GM21526 (cell line): ENCODE measurements around the gene GALNS.
"Not testable (repeated sequence)": the region's sequence is repeated elsewhere in the genome, so short reads cannot be mapped to it uniquely, and the experiment has no call there.

Experiments
- ATAC-seq: cut with Tn5 transposase; IDR thresholded peaks from one replicate; pipeline ENCODE4 v1.9.1; 2021; ENCODE audit warnings: moderate library complexity; ENCODE audit not compliant: unreplicated experiment, low FRiP score

Gene GALNS

GRCh38 chr16:88889702-88890352 is 33.1 kb upstream of the GALNS start:
- ATAC-seq: not testable (repeated sequence)

DNA sequence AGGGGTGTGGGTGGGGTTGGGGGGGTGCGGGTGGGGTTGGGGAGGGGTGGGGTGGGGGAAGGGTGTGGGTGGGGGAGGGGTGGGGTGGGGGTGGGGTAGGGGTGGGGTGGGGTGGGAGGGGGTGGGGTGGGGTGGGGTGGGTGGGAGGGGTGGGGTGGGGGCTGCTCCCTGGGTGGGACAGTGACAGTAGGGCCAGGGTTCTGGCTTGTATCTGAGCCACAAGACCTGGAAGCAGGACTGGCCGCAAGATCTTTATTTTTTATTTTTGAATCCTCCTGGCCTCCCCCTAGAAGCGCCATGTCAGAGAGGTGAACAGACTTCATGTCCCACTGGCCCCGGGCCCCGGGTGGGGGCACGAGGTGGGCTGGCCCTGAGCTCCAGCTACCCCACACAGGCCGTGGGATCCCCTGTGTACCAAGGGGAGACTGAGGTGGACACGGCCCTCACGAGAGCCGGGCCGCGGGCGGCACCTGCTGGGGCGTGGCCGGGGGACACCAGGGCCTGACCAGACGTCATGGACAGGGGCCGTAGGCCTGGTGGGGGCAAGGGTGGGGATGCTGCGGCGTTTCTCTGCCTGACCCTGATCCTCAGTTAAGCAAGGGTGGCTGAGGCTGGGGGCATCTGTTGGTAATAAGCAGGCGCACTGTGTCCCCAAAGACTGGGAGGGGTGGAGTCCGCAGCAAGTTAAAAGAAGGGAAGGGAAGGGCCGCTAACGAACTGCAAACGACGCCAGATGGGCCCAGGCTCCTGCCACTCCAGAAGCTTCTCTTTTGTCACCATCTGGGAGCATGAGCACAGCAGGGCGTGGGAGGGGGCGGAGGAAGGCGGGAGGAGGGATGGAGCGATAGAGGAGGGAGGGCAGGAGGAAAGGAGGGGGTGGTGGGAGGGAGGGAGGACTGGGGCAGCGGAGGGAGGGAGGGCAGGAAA is 32.0 kb upstream of the GALNS start:
- no peak for ATAC-seq

- no peak for ATAC-seq
Measured at GRCh38 chr16:88888057-88888456, 31.3 kb upstream of the GALNS start.

DNA sequence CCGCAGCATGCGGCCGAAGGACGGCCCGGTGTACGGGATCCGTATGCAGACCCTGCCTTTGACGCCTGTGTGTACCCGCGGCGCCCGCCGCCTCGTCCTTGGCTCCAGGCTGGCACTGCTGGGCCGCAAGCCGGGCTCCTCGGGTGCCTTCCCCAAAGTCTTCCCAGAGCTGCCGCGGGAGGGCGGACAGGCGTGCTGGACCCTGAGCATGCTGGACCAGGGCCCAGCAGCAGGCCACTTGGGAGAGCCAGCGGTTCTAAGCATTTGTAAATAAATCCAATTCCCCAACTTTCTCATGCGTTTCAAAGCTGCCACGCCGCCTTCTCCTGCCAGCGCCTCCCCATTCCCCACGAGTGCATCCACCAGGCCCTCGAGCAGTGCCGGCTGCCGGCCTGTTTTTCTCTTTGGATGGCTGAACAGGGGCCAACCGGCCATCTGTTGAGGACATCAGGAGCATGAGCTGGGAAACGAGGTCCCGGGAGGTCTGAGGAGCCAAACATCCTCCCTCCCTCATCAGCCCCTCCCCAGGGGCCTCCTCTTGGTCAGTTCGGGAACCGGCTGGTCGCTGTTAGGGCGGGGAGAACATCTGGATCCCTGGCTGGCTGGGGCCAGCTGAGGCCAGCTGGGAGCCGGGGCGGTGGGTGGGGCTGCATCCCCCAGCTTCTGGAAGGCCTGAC is 30.2 kb upstream of the GALNS start:
- no peak for ATAC-seq

GRCh38 chr16:88886420-88886844 is 29.7 kb upstream of the GALNS start:
- no peak for ATAC-seq

DNA sequence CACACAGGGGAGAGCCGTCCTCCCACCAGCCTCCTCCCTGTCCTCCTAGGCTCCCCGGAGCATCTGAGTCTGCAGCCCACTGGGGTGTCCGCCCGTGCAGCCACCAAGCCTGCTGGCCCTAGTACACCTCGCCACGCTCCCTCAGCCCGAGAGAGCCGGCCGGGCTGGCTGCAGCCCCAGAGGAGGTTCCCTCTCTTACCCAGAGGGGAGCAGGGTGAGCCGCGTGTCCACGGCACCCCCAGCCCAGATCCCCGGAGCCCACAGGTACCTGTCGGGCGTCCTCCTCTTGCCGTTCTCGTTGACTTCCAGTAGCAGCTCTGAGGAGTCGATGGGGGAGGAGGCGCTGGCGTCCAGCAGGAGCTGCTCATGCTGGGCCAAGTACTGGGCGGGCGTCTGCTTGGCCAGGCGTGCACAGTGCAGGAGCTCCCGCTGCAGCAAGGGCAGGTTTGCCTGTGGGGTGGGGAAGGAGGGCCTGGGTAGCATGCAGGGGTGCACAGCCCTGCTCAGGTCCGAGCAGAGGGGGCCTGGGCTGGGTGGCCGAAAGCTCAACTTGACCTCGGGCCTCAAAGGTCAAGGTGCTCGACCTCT is 29.0 kb upstream of the GALNS start:
- ATAC-seq: no peak

- ATAC-seq: no peak
Measured at GRCh38 chr16:88884569-88885271, 28.0 kb upstream of the GALNS start.

DNA sequence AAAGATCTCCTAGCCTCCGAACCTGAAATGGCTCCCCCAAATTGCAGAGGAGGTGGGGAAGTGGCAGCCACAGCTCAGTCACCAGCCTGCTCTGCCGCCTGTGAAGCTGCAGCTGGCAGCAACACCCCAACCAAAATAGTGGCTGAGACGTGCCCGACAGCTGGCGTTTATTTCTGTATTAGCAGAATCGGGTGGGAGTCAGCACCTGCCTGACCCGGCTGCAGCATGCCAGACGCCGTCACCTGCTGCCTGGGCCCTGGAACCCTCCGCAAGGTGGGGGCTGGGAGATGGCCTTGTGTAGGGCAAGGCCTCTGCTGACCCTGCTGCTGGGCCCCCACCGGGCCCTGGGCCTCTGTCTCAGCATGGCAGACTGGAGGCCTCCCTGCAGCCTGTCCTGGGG is 27.2 kb upstream of the GALNS start:
- no peak for ATAC-seq

GRCh38 chr16:88883117-88883895 is 26.6 kb upstream of the GALNS start:
- ATAC-seq: no peak

DNA sequence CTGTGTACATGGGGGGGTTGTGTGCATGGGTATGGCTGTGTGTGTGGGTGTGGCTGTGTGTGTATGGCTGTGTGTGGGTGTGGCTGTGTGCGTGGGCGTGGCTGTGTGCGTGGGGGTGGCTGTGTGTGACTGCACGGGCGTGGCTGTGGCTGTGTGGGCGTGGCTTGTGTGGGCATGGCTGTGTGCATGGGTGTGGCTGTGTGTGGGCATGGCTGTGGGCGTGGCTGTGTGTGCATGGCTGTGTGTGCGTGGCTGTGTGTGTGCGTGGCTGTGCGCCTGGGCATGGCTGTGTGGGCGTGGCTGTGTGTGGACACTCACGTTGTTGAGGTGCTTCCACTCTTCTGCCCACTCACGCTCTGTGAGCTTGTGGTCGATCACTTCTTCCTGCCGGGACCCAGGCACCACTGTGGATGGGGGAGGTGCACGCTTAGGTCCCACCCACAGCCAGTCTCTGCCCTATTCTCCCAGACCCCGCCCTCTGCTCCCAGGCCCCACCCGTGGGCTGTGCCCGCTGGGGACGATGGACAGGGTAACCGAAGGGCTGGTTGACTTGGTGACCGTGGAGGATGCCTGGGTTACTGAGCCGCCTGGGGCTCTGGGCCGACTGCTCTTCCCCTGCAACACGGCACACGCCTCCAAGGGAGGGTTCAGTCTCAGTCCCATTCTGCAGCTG is 25.7 kb upstream of the GALNS start:
- ATAC-seq: no peak

DNA sequence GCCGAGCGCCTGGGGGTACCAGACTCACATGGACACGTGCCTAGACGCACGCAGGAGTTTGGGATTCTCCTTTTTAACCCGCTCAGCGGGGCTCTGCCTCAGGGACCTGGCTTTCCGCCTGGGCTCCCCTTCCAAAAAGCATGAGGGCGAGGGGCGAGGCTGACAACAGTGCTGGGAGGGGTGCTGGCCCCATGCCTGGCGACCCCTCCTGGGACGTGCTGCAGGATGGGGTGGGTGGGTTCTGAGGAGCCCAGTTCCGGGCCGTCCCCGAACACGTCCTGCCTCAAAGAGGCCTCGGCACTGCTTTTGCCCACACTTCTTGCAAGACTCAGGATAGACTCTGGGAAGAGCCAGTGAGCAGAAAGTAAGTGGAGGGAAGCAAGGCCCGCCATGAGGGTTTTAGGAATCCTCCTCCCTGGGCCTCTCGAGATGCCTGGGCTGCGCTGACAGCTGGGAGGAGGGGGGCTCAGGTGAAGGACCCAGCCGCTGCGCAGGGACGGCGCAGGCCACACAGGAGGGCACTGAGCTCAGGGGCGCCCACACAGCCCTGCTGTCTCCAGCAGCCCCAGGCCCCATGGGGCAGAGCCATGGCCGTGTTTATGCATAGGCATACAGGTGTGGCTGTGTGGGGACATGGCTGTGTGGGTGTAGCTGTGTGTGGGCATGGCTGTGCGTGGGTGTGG is 25.1 kb upstream of the GALNS start:
- ATAC-seq: no peak

GRCh38 chr16:88881007-88881615 is 24.4 kb upstream of the GALNS start:
- ATAC-seq: no peak

GRCh38 chr16:88880226-88881006 is 23.7 kb upstream of the GALNS start:
- no peak for ATAC-seq

GRCh38 chr16:88879788-88880055 is 23.0 kb upstream of the GALNS start:
- no peak for ATAC-seq

- no peak for ATAC-seq
Measured at GRCh38 chr16:88878967-88879787, 22.4 kb upstream of the GALNS start.

GRCh38 chr16:88878356-88878755 is 21.6 kb upstream of the GALNS start:
- ATAC-seq: no peak
